PFSK-1 (cell line): ENCODE results near the gene TMBIM4.

Source experiments
- FOXP2 ChIP-seq: optimal IDR thresholded peaks from 2 replicates; pipeline ENCODE3; 2011; ENCODE audit warnings: borderline replicate concordance, control low read depth, inconsistent platforms; ENCODE audit not compliant: insufficient read depth; ENCODE audit errors: extremely low read length, extremely low read depth
- POLR2AphosphoS5 ChIP-seq: IDR thresholded peaks from 2 replicates; pipeline ENCODE4 v1.6.1; 2012; ENCODE audit warnings: low read depth, mild to moderate bottlenecking, control low read depth, low read length, moderate library complexity
- SIN3A ChIP-seq: IDR thresholded peaks from 2 replicates; pipeline ENCODE4 v1.6.1; 2012; ENCODE audit warnings: mild to moderate bottlenecking, low read length, moderate library complexity, borderline replicate concordance; ENCODE audit not compliant: insufficient read depth
- TAF1 ChIP-seq: IDR thresholded peaks from 2 replicates; pipeline ENCODE4 v1.6.1; 2012; ENCODE audit warnings: low read length, control low read depth, borderline replicate concordance; ENCODE audit not compliant: insufficient read depth
- TF ChIP-seq, protein P1 (sequence below), 2 experiments: IDR thresholded peaks; 2 replicates each; pipeline versions ENCODE4 v1.6.1 to v1.8.0; 2011 to 2012; ENCODE audit warnings: low read depth in 2 of 2, low read length in 2 of 2, control low read depth in 1 of 2, inconsistent platforms in 1 of 2, mild to moderate bottlenecking in 1 of 2, moderate library complexity in 1 of 2; ENCODE audit not compliant: insufficient read depth in 1 of 2

Gene TMBIM4

DNA sequence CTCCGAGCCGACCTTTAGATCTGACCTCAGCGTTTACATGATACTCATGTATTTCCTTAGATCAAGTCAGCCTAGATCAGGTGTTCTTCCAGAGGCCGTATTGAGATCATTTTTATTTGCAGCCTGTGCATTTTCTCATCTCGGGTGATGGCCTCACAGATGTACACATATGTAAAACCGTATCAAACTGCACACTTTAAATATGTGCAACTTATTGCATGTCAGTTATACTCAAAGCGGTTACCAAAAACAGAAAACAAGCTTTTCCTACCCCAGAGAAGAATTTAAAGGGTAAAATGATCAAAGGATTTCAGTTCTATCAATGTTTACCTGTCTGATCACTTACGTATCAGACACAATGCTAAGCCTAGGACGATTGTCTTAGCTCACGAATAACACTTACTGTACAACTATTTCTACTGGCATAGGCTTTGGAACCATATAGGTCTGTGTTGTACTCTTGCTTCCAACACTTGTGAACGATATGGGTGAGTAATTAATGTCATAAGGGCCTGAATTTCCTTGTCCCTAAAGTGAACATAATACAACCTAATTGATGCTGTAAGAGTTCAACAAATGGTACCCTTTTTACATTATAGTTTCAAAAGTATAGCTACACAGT, 38.6 kb downstream of the TMBIM4 start:
- no peak for TF ChIP-seq FOXP2
- TF ChIP-seq SIN3A, result 0 out of 2 replicates have a peak, but pooled peaks have one; percentile 0

DNA sequence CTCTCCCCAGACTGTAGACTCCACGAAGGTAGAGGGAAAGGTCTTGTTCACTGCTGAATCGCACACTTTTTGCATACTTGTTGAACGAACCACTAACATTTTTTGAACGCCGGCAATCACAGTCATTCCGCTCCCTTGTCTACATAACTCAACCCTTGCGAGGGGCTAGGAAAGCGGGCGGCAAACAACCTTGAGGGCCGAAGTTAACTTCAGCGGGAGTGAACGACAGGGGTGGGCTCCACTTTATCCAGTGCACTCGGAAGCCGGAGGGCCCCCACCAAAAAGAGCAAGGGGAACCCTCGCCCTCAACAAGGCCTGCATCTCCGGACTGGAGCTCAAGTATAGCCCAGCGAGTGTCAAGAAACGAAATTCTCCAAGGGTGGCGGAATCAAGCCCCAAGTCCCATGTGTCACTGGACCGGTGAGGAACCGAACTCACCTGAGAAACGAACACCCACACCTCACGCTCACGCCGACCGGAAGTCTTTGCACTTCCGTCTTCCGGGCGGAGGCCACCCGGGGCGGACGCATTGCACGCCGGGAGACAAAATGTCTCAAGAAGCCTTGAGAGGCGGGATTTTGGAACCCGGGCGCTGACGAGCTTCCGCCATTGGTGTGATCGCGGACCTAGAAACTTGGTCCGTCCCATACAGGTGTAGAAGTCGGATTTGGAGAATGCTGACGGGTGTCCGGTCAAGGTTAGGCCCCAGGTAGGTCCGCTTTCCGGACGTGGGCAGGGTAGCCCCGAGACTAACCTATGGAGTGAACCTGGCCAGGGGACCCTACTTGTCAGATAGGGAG, 39.3 kb downstream of the TMBIM4 start, which contains the start of gene LLPH:
LLPH (minus strand) TSS at position 484 of the 800 bp plus-strand sequence. CDS start 1,644 bp downstream, outside the sequence.
- peak; percentile 97 for TF ChIP-seq POLR2AphosphoS5
- TF ChIP-seq FOXP2, result no peak
- peak; percentile 91 for TF ChIP-seq TAF1
- TF ChIP-seq, protein P1, sequence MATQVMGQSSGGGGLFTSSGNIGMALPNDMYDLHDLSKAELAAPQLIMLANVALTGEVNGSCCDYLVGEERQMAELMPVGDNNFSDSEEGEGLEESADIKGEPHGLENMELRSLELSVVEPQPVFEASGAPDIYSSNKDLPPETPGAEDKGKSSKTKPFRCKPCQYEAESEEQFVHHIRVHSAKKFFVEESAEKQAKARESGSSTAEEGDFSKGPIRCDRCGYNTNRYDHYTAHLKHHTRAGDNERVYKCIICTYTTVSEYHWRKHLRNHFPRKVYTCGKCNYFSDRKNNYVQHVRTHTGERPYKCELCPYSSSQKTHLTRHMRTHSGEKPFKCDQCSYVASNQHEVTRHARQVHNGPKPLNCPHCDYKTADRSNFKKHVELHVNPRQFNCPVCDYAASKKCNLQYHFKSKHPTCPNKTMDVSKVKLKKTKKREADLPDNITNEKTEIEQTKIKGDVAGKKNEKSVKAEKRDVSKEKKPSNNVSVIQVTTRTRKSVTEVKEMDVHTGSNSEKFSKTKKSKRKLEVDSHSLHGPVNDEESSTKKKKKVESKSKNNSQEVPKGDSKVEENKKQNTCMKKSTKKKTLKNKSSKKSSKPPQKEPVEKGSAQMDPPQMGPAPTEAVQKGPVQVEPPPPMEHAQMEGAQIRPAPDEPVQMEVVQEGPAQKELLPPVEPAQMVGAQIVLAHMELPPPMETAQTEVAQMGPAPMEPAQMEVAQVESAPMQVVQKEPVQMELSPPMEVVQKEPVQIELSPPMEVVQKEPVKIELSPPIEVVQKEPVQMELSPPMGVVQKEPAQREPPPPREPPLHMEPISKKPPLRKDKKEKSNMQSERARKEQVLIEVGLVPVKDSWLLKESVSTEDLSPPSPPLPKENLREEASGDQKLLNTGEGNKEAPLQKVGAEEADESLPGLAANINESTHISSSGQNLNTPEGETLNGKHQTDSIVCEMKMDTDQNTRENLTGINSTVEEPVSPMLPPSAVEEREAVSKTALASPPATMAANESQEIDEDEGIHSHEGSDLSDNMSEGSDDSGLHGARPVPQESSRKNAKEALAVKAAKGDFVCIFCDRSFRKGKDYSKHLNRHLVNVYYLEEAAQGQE (IDR thresholded peaks at IDR 0.05; ENCODE audit: insufficient read depth in 1 of 2, low read depth in 2 of 2, low read length in 2 of 2), result 0 out of 4 replicates have a peak, but pooled peaks have one; percentile 13 to 18
- peak; percentile 79; the same call in 1 of the 2 replicates for TF ChIP-seq SIN3A

GRCh38 chr12:66129934-66130266, 39.9 kb downstream of the TMBIM4 start:
- TF ChIP-seq FOXP2 (no peak), TAF1 (no peak), SIN3A (no peak), POLR2AphosphoS5 (no peak)
- TF ChIP-seq, protein P1 (IDR thresholded peaks at IDR 0.05; ENCODE audit: insufficient read depth in 1 of 2, low read depth in 2 of 2, low read length in 2 of 2), result no peak

GRCh38 chr12:66127650-66128049, 42.1 kb downstream of the TMBIM4 start:
- TF ChIP-seq FOXP2, result no peak

GRCh38 chr12:66120477-66120876, 49.3 kb downstream of the TMBIM4 start:
- TF ChIP-seq SIN3A (no peak), TAF1 (no peak), FOXP2 (no peak), POLR2AphosphoS5 (no peak)
- TF ChIP-seq, protein P1 (IDR thresholded peaks at IDR 0.05; ENCODE audit: insufficient read depth in 1 of 2, low read depth in 2 of 2, low read length in 2 of 2), result no peak

- TF ChIP-seq, protein P1 (IDR thresholded peaks at IDR 0.05; ENCODE audit: insufficient read depth in 1 of 2, low read depth in 2 of 2, low read length in 2 of 2), result no peak
- TF ChIP-seq TAF1 (no peak), SIN3A (no peak), POLR2AphosphoS5 (no peak), FOXP2 (no peak)
Observed at GRCh38 chr12:66119870-66120241, 49.9 kb downstream of the TMBIM4 start.
